ENCODE results near the gene MYRF. TPM values are rescaled to one million over a fixed set of nuclear protein-coding genes. Genes with fewer than 3 reads are reported as not detected.

Gene MYRF
- polyA plus RNA-seq, 1 donor (not counting 4 experiments of a cell fraction or from before 2014, with no cell fraction given): 0.14 TPM

DNA sequence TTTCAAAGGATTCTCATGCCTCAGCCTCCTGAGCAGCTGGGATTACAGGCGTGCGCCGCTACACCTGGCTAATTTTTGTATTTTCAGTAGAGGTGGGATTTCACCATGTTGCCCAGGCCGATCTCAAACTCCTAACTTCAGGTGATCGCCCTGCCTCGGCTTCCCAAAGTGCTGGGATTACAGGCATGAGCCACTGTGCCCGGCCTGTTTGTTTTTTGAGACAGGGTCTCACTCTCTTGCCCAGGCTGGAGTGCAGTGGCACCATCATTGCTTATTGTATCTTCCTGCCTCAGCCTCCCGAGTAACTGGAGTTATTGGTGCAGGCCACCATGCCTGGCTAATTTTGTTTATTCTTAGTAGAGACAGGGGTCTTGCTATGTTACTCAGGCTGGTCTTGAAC lies 83.8 kb downstream of the MYRF start:
- FAIRE-seq: no peak
- dilution Hi-C loops (cut with MboI; ENCODE audit: extremely low pct_ligation_motif_present, low sequenced_read_pairs): no loop called here
- H3K79me2 ChIP-seq (ENCODE audit: control insufficient read depth, insufficient read depth, low read length): peaks cover 33% of the 10 kb centered on the region

DNA sequence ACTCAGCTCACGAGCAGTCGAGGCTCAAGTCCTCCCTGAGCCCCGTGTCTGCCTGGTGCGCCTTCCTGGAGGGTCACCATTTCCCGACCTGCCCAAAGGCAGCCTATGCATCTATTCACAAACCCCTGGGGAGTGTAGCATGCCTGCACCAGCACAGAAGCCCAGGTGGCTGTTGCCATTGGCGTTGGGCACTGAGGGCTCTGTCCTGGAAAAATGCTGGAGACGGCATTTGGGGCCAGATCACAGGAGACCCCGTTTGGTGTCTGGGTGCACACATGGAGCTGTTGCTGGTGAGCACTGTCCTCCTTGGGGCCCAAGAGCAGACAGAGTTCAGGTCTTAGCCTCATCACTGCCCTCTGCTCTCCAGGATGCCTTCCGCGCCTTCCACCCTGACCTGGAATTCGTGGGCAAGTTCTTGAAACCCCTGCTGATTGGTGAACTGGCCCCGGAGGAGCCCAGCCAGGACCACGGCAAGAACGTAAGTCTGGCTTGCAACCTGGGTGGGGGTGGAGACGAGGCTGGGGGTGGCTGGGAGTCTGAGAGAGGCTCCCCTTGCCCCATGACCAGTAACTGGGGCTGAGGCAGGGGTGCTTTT lies 85.1 kb downstream of the MYRF start:
- no peaks in the 10 kb centered on the region for H3K27me3 ChIP-seq (ENCODE audit: control insufficient read depth, extremely low read depth, insufficient read depth, low read length)
- H3K79me2 ChIP-seq (ENCODE audit: control insufficient read depth, insufficient read depth, low read length): peaks cover 20% of the 10 kb centered on the region
- H3K9ac ChIP-seq (ENCODE audit: control insufficient read depth, extremely low read depth, insufficient read depth, low read length): no peak overlapping the region
- no peak for TF ChIP-seq EZH2 (IDR thresholded peaks at IDR 0.05; ENCODE audit: low read length)
- TF ChIP-seq, protein P1, sequence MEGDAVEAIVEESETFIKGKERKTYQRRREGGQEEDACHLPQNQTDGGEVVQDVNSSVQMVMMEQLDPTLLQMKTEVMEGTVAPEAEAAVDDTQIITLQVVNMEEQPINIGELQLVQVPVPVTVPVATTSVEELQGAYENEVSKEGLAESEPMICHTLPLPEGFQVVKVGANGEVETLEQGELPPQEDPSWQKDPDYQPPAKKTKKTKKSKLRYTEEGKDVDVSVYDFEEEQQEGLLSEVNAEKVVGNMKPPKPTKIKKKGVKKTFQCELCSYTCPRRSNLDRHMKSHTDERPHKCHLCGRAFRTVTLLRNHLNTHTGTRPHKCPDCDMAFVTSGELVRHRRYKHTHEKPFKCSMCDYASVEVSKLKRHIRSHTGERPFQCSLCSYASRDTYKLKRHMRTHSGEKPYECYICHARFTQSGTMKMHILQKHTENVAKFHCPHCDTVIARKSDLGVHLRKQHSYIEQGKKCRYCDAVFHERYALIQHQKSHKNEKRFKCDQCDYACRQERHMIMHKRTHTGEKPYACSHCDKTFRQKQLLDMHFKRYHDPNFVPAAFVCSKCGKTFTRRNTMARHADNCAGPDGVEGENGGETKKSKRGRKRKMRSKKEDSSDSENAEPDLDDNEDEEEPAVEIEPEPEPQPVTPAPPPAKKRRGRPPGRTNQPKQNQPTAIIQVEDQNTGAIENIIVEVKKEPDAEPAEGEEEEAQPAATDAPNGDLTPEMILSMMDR (optimal IDR thresholded peaks at IDR 0.05 in 1 of 3, IDR thresholded peaks at IDR 0.05 in 1 of 3, conservative IDR thresholded peaks at IDR 0.05 in 1 of 3; ENCODE audit: extremely low read depth in 1 of 3, insufficient read depth in 2 of 3, low read length in 3 of 3): no peak
- DNase-seq (ENCODE audit: low read depth, low spot score) (no peak), FAIRE-seq (no peak)
- no peak overlapping the region for H3K4me2 ChIP-seq (ENCODE audit: control insufficient read depth, extremely low read depth, insufficient read depth, low read depth, low read length)
- peaks cover 4% of the 10 kb centered on the region for H4K20me1 ChIP-seq (ENCODE audit: control insufficient read depth, extremely low read depth, insufficient read depth, low read length)
- peaks cover 7% of the 10 kb centered on the region for H3K4me1 ChIP-seq (ENCODE audit: control insufficient read depth, extremely low read depth, insufficient read depth, low read length)
- H3K4me3 ChIP-seq (ENCODE audit: control insufficient read depth in 2 of 3, extremely low read depth in 1 of 3, insufficient read depth in 2 of 3, low read depth in 1 of 3, low read length in 3 of 3): no peak overlapping the region
- H3K27ac ChIP-seq (ENCODE audit: control insufficient read depth, insufficient read depth, low read length): no peak overlapping the region
- peaks cover 27 to 39% of the 10 kb centered on the region in 2 experiments for H3K36me3 ChIP-seq (ENCODE audit: control insufficient read depth in 2 of 2, extremely low read depth in 1 of 2, insufficient read depth in 2 of 2, low read length in 2 of 2)
- H3K9me1 ChIP-seq (ENCODE audit: control insufficient read depth, extremely low read depth, insufficient read depth, low read length): no peaks in the 10 kb centered on the region
- dilution Hi-C loops (cut with MboI; ENCODE audit: extremely low pct_ligation_motif_present, low sequenced_read_pairs): no loop called here
- no peaks in the 10 kb centered on the region for H3K9me3 ChIP-seq (ENCODE audit: control insufficient read depth, low read depth, low read length)
- H2AFZ ChIP-seq (ENCODE audit: control insufficient read depth, low read length): no peak overlapping the region

More for the DNA sequence above, 83.8 kb downstream of the MYRF start:
- peaks cover 5% of the 10 kb centered on the region for H4K20me1 ChIP-seq (ENCODE audit: control insufficient read depth, extremely low read depth, insufficient read depth, low read length)
- no peaks in the 10 kb centered on the region for H3K9me1 ChIP-seq (ENCODE audit: control insufficient read depth, extremely low read depth, insufficient read depth, low read length)
- DNase-seq (ENCODE audit: low read depth, low spot score): no peak
- H3K4me3 ChIP-seq (ENCODE audit: control insufficient read depth in 2 of 3, extremely low read depth in 1 of 3, insufficient read depth in 2 of 3, low read depth in 1 of 3, low read length in 3 of 3): no peak overlapping the region
- TF ChIP-seq, protein P1 (optimal IDR thresholded peaks at IDR 0.05 in 1 of 3, IDR thresholded peaks at IDR 0.05 in 1 of 3, conservative IDR thresholded peaks at IDR 0.05 in 1 of 3; ENCODE audit: extremely low read depth in 1 of 3, insufficient read depth in 2 of 3, low read length in 3 of 3): no peak
- no peak for TF ChIP-seq EZH2 (IDR thresholded peaks at IDR 0.05; ENCODE audit: low read length)
- no peaks in the 10 kb centered on the region for H3K9me3 ChIP-seq (ENCODE audit: control insufficient read depth, low read depth, low read length)
- H3K27me3 ChIP-seq (ENCODE audit: control insufficient read depth, extremely low read depth, insufficient read depth, low read length): no peaks in the 10 kb centered on the region
- no peak overlapping the region for H2AFZ ChIP-seq (ENCODE audit: control insufficient read depth, low read length)
- H3K4me2 ChIP-seq (ENCODE audit: control insufficient read depth, extremely low read depth, insufficient read depth, low read depth, low read length): no peak overlapping the region
- H3K27ac ChIP-seq (ENCODE audit: control insufficient read depth, insufficient read depth, low read length): no peak overlapping the region
- no peak overlapping the region for H3K9ac ChIP-seq (ENCODE audit: control insufficient read depth, extremely low read depth, insufficient read depth, low read length)
- H3K4me1 ChIP-seq (ENCODE audit: control insufficient read depth, extremely low read depth, insufficient read depth, low read length): peaks cover 13% of the 10 kb centered on the region
- H3K36me3 ChIP-seq (ENCODE audit: control insufficient read depth in 2 of 2, extremely low read depth in 1 of 2, insufficient read depth in 2 of 2, low read length in 2 of 2): peaks cover 22 to 32% of the 10 kb centered on the region in 2 experiments

Other genes with a start within 250 kb of the MYRF start
- gene LRRC10B, start 243.9 kb upstream of the MYRF start, polyA plus RNA-seq: not detected in 3 replicates
- 2.0 to 4.4 TPM (median 2.6 TPM) in 3 replicates for gene SYT7, start 171.6 kb upstream of the MYRF start, polyA plus RNA-seq
- gene DAGLA, start 72.2 kb upstream of the MYRF start, polyA plus RNA-seq: 0.03 to 0.08 TPM (median 0.04 TPM) in 3 replicates
- gene TMEM258, start 40.0 kb downstream of the MYRF start, polyA plus RNA-seq: 188 to 324 TPM (median 249 TPM) in 3 replicates
- 10.0 to 26.7 TPM (median 25.8 TPM) in 3 replicates for gene FEN1, start 40.3 kb downstream of the MYRF start, polyA plus RNA-seq
- gene FADS1, start 64.4 kb downstream of the MYRF start, polyA plus RNA-seq: 19.0 to 34.0 TPM (median 32.0 TPM) in 3 replicates
- 175 to 319 TPM (median 196 TPM) in 3 replicates for gene FADS2, start 75.7 kb downstream of the MYRF start, polyA plus RNA-seq
- 33.9 to 112 TPM (median 38.7 TPM) in 3 replicates for gene FADS3, start 138.9 kb downstream of the MYRF start, polyA plus RNA-seq
- gene RAB3IL1, start 164.9 kb downstream of the MYRF start, polyA plus RNA-seq: 0.31 to 0.66 TPM (median 0.32 TPM) in 3 replicates
- gene BEST1, start 197.7 kb downstream of the MYRF start, polyA plus RNA-seq: 0.02 to 0.28 TPM (median 0.13 TPM) in 3 replicates
- 1,058 to 1,956 TPM (median 1,726 TPM) in 3 replicates for gene FTH1, start 215.0 kb downstream of the MYRF start, polyA plus RNA-seq

Measured in keratinocyte (primary cell).